Activated CD8-positive, alpha-beta memory T cell treated with anti-CD3 and anti-CD28 coated beads, Interleukin-2, amount 50 U/mL, for 1 hour (primary cell): ENCODE data around the gene RCAN3.
"Not testable (repeated sequence)": the region's sequence is repeated elsewhere in the genome, so short reads cannot be mapped to it uniquely, and the experiment has no call there.

Experiments used
- DNase-seq: peaks from one replicate; pipeline ENCODE4 v3.0.0-alpha.2; 2020; ENCODE audit errors: extremely low read depth

The RCAN3 gene

DNA sequence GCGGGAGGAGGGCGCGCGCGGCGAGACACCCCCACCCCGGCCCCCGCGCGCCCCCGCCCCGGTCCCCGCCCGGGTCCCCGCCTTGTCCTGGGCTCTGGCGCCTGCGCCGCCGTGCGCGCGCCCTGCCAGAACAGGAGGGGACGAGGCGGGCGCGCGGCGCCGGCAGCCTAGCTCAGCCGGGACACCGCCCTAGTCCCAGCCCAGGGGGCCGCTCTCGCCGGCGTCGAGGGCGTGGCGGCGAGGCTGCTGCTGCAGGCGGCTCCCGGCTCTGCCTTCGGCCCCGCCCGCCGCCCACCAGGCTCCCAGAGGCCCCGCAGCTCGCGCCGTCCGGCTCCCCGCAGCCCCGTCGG is at the start of gene RCAN3:
RCAN3 (plus strand) TSS at position 128 of the 350 bp plus-strand sequence. CDS start 11,537 bp downstream, outside the sequence.
- DNase-seq, result no peak

DNA sequence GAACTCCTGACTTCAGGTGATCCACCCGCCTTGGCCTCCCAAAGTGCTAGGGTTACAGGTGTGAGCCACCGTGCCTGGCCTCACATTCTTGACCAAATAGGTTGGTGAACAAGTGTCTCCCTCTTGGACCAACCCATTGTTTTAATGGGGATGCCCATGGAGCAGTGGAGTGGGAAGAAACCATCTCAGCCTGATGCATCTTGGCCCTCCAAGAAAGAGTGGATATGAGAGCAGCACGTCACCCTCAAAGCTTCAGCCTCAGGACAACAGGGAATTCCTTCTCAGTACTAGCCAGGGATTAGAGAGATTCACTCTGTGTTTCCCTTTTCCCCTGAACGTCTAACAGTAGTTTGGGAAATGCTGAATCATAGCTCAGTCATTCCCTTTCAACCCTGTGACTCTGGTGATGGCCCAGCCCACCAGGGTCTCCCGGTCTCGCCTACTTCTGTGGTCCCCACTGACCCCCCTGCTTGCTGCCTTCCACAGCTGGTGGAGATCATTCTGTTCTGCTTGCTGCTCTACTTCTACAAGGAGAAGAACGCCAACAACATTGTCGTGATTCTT is 49.6 kb upstream of the RCAN3 start:
- no peak for DNase-seq

DNA sequence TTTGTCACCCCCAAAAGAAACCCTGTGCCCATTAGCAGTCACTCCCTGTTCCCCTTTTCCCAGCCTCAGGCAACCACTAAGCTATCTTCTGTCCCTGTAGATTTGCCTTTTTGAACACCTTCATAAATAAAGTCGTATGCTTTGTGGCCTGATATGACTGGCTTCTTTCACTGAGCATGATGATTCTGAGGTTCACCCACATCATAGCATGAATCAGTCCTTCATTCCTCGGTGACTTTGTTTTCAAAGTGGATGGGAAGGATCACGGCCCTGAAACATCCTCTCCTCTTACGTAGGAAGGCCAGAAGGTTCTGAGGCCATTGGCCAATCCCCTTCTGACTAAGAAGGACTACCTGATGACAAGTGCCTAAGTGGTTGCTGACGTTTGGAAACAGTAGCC is 48.0 kb upstream of the RCAN3 start:
- DNase-seq, result no peak

DNA sequence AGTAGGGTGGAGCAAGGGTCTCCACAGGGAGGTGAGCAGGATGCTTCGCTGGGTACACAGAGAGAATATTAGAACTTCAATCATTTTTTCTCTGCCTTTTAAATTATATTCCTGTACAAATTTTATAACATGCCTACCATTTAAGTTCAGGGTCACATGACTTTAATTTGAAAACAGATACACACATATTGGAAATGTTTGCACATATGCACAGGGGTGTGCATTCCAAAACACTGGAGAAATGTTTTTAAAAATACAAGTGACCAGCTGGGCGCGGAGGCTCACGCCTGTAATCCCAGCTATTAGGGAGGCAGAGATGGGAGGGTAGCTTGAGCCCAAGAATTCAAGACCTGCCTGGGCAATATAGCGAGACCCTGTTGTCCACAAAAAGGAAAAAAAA is 47.4 kb upstream of the RCAN3 start:
- DNase-seq, result no peak

DNA sequence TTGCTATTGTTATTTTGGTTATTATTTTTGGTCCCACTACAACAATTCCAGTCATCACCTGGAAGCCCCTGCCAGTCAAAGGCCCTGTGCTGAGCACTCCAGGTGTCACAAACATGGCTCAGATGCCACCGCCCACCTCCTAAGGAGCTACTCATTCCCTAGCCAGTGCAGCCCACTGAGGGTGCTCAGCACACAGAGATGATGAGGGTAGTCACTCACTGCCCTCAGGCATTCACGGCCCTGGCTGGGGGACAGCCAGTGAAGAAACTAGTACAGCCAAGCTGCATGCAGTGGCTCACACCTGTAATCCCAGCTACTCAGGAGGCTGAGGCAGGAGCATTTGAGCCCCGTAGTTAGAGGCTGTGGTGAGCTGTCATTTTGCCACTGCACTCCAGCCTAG is 44.8 kb upstream of the RCAN3 start:
- no peak for DNase-seq

DNA sequence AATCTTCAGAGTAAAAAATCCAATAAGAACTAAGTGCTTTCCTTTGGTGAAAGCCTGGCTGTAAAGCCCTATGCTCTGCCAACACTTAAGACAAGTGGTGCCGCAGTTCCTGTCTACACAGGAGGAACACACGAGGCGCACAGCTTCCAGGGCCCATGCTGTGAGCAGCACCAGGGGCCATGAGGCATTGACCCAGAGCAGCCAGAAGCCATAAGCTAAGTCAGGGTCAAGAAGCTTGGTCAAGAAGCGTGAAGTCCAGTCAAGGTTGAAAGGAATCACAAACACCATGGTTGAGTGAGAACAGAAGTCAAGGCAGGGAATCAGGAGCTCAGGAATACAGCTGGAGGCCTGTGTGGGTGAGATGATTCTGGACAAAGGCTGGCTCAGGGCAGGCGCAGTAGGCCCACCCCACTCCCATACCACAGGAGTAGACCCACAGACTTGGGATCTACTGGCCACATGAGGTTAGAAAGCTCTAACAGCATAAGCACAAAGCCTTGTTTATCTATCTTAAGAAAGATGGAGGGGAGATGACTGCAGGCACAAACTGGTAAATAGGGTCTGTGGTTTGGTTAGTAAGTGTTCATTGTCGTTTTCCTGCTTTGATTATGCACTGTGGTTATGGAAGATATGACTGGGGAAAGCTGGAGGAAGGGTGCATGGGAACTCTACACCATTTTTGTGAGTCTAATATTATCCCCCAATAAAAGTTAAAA is 42.9 kb upstream of the RCAN3 start:
- no peak for DNase-seq

DNA sequence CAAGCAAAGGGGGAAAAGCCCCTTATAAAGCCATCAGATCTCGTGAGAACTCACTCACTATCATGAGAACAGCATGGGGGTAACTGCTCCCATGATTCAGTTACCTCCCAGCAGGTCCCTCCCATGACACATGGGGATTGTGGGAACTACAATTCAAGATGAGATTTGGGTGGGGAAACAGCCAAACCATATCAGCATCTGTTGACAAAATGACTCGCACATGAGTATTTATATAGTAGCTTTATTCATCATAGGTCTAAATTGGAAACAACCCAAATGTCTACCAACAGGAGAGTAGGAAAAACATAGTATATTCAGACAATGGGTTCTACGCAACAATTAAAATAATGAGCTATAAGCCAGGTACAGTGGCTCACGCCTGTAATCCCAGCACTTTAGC is 40.5 kb upstream of the RCAN3 start:
- DNase-seq, result not testable (repeated sequence)

DNA sequence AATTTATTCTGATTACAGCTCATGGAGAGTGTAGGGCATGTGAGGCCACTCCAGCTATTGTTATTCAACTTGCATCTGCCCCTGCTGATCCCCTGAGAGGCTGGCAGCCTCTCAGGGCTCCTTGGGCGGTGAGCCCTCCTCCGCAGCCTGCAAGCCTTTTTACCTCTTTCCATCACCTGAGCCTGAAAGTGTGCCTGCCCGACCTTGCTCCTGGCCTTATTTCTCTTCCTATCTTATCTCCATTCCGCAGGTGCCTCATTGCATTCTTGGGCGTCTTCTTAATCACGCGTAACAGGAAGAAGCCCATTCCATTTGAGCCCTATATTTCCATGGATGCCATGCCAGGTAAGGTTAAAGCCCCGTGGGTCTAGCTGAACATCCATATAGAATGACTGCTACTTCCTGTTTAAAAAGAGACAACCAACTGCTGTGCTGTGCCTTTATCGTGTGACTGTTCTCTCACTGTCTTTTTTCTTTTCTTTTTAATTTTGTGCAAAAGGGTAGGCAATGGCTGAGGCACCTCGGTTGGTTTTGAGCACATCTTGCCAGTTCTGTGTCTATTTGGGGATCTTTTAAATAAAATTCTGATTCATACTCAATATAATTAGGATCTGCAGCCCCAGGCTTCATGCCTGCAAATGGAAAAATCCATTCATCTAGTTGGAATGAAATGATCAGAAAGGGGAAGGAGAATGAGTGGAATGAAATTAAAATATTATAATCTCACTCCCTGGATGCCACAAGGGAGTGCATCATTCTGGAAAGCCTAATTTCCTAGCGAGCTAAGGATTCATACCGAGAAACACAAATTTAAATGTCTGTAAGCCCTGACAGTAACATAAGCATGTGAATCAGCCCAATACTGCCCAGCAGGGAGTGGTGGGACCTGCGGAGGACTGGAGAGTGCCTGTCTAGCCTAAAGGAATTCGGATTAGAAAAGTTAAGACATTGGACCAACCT is 38.6 kb upstream of the RCAN3 start:
- DNase-seq, result no peak

DNA sequence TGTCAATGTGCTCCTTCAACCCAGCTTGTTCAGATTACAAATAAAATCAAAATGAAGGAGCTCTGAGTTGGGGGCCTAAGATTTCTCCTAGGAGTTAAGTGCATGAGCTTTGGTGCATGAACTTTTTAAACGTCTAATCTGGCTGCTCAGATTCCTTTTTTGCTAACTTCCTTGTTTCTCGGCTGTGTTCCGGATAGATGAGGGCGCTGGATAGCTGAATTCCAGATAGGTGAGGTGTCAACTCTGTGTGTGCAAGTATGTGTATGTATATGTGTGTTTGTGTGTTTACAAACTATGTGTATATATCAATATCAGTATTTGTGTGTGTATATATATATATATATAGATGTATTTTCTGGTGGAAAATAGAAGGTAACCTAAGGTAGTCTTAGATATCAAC is 37.5 kb upstream of the RCAN3 start:
- DNase-seq, result no peak

DNA sequence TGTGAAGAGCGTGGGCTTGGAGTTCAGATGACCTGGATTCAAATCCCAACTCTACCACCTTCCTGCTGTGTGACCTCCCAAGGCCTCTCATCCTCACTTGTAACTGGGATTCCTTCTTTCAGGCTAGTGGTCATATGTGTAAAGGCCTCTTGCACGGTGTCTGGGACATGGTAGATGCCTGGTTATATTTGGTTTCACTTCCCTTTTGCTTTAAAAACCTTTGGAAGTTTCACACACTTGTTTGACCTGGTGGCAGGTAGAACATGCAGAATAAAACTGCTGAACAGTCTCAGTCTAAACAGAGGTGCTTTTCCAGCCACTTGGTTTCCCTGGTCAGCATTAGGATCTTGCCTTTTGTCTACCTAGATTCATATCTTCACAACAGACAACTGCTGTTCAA is 37.0 kb upstream of the RCAN3 start:
- no peak for DNase-seq

DNA sequence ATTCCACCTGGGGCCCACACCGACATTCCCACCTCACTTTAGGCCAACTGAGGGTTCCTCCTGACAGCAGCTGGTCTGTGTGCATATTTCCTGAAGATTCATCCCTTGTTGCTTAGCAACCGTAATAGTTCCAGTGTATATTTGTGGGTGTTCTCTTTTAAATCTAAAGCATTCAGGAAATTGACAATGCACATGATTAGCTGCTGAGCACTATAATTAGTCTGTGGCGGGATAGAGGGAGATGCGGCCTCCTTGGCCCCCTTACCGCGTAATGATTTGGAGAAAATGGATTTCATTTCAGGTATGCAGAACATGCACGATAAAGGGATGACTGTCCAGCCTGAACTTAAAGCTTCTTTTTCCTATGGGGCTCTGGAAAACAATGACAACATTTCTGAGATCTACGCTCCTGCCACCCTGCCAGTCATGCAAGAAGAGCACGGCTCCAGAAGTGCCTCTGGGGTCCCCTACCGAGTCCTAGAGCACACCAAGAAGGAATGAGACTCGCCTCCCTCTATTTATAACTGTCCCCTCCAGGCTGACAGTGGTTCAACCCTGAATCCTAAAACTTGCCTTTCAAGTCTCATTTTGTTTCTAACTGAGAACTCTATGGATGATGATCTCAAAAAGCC is 33.8 kb upstream of the RCAN3 start:
- no peak for DNase-seq

DNA sequence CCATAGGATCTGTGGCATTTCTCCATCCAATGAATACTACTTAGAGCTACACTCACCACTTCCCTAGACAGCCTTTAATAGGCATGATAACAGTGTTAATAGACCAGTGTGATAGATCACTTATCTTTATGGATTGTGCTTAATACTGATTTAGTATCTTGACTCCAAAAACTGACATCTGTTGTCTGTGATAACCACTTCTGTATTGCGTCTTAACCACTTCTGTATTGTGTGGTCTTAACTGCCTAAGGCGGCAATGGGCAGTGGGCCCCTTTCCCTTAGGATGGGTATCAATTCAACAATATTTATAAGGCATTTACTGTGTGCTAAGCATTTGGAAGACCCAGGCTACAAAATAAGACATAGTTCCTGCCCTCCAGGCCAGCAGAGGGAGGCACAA is 32.0 kb upstream of the RCAN3 start:
- DNase-seq, result no peak

DNA sequence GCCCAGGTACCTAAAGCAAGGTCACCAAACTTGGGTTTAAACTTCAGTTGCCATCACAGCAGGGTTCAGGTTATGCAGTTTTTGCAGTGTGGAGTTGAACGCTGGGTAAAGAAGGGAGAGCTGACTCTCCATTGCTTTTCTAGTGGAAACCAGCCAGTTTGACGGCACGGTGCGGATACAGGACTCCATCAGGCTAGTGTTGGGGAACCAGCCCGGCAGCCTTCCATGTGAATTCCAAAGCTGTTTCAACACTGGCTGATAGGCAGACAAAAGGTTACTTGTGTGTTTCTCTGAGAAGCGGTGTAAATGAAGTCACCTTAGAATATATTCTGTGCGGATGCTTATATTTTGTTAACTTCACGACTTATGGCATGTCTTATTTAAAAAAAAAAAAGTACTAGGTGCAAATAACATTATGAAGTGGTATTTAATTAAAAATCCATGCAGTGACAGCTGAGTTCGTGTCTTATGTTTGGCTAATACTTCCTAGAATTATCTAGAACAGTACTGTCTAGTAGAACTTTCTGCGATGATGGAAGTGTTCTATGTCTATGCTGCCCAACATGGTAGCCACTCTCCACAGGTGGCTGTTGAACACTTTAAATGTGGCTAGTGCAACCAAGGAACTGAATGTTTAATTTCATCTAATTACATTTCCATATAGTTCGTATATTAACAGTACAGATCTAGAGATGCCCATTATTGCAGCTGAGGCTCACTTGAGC is 29.9 kb upstream of the RCAN3 start:
- DNase-seq, result no peak

DNA sequence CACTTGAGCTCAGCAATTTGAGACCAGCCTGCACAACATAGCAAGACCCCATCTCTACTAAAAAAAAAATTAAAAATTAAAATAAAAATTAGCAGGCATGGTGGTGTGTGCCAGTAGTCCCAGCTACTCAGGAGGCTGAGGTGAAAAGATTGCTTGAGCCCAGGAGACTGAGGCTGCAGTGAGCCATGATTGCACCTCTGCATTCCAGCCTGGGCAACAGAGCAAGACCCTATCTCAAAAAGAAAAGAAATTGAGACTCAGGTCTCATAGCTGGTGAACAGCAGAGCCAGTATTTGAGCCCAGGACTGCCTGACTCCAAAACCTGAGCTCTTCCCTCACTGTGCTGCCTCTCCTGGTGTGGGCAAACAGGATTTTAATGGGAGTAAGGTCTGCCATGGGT is 28.4 kb upstream of the RCAN3 start:
- DNase-seq, result no peak

DNA sequence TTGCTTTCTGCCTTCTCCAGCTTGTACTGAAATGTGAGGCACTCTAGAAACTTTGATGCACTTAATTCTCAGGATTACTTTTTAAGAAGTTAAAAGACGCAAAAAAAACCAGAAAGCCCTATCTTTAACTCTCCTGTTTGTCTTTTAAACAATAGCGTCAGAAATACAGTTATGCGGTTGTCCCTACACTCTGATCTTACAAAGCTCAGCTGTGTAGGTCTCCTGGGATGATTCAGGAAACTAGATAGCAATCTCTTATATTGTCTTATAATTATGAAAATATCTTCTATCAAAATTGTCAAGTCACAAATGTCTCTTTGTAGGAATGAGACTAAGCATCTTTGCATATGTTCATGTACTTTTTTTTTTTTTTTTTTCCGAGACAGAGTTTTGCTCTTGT is 26.9 kb upstream of the RCAN3 start:
- DNase-seq, result no peak

DNA sequence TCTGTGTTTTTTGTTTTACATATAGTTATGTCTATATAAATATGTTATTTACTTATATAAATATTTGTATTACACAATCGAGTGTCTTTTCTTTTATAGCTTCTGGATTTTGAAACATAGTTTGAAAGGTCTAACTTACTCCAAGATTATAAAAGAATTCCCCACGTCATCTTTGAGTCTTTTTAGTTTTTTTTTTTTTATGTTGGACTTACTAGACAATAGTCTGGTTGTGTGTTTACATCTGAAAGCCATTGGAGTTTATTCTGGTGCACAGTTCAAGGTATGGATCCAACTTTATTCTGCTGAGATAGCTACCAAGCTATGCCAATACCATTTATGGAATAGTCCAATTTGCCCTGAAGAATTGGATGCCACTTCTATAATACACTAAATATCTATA is 26.1 kb upstream of the RCAN3 start:
- DNase-seq, result no peak

DNA sequence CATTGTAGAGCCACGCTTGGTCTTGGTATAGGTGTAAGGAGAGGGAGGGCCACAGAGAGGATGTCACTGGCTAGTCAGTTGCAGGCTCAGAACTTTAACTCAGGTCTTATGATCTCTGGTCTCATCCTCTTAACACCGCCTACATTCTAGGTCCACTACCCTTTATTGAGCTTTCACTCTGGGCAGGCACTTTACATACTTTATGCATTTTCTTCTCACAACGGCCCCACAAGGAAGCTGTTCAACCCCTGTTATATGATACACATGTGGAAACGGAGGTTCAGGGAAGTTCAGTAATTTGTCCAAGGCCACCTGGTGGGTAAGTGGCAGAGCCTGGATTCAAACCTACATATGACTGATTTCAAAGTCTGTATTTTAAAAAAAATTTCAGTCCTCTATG is 25.3 kb upstream of the RCAN3 start:
- no peak for DNase-seq

DNA sequence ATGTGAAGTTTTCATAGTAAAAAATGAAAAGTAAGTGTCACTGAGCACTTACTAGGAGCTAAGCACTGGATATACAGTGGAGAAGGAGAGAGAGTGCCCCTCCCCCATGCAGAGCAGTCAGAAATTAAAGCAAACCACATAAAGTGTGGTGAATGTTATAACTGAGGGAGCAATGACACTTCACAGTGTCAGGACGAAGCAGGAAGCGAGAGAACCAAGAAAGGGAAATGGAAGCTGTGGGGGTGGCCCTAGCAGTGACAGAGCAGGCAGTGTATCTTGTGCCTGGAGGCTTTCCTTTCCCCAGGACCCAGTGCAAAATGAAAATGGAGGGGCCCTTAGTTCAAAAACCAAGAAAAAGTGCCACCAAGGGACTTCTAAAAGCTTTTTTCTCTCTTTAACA is 21.5 kb upstream of the RCAN3 start:
- no peak for DNase-seq

DNA sequence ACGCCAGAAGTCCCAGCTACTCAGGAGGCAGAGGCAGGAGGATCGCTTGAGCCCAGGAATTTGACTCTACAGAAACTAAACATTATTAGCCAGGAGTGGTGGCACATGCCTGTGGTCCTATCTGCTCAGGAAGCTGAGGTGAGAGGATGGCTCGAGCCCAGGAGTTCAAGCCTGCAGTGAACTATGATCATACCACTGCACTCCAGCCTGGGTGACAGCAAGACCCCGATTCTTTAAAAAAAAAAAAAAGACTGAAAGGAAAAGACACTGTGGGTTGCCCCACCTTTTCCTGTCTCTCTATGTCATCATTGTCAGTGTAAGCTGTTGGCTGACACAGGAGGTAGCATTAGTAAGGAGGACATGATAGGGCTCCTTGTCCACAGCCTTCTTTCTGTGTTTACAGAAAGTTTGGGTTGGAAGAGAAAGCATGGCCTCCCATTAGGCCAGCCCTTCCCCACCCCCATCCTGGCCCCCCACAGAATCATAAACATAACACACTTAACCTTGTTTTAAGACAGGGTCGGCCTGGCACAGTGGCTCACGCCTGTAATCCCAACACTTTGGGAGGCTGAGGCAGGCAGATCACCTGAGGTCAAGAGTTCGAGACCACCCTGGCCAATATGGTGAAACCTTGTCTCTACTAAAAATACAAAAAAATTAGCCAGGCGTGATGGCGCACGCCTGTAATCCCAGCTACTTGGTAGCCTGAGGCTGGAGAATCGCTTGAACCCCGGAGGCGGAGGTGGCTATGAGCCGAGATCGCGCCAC is 20.6 kb upstream of the RCAN3 start:
- DNase-seq, result no peak

DNA sequence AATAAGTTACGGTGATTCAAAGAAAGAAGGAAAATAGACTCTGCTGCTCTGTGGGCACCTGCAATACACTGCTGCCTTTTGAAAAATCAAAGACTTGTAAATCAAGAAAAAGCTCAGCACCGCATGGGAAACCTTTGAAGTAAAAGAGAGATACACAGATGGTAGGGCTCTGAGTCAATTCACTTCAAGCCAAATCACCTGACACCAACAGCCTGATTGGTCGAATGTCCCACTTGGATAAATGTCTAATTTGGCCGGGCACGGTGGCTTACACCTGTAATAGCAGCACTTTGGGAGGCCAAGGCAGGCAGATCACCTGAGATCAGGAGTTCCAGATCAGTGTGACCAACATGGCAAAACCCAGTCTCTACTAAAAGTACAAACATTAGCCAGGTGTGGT is 19.2 kb upstream of the RCAN3 start:
- no peak for DNase-seq

DNA sequence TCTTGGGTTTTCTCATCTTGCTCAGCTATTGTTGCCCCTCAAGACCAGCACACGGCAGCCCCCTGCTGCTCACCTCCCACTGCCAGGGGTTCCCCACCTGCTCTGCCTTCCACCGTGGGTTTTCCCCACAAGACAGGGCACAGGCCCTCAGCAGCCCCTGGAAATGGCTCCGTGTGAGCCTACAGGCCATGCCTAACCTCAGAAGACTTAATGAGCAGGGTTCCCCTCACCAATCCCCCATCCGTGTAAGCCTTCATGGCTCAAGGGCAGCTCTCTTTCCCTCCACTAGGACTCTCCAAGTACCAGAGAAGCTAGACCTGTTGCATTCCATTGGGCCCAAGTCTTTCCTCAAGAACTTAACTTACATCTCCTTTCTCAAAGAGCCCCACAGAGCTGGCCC is 18.4 kb upstream of the RCAN3 start:
- no peak for DNase-seq
